ENCODE measurements around the gene ZNF317.

DNA sequence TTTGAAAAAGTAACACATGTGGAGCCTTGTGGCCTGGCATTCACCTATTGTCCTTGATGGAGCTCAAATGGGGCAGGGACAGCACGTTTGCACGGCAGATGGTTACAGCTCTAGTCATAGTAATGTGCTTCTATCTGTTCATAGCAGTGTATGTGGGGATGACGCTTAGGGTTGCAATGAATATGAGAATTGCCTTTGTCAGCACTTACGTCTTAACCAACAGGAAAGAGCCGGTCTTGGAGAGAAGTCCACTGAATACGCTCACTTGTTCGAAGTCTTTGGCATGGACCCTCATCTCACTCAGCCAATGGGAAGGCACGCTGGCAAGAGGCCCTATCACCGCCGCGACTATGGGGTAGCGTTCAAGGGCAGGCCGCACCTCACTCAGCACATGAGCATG, 19.7 kb downstream of the ZNF317 start:
- TF ChIP-seq, protein P1, sequence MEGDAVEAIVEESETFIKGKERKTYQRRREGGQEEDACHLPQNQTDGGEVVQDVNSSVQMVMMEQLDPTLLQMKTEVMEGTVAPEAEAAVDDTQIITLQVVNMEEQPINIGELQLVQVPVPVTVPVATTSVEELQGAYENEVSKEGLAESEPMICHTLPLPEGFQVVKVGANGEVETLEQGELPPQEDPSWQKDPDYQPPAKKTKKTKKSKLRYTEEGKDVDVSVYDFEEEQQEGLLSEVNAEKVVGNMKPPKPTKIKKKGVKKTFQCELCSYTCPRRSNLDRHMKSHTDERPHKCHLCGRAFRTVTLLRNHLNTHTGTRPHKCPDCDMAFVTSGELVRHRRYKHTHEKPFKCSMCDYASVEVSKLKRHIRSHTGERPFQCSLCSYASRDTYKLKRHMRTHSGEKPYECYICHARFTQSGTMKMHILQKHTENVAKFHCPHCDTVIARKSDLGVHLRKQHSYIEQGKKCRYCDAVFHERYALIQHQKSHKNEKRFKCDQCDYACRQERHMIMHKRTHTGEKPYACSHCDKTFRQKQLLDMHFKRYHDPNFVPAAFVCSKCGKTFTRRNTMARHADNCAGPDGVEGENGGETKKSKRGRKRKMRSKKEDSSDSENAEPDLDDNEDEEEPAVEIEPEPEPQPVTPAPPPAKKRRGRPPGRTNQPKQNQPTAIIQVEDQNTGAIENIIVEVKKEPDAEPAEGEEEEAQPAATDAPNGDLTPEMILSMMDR (IDR thresholded peaks at IDR 0.05; ENCODE audit: insufficient read depth, low read length), result no peak
- no peak for TF ChIP-seq POLR2AphosphoS5 (IDR thresholded peaks at IDR 0.05; ENCODE audit: low read depth)
